Smooth muscle cell of the umbilical artery (primary cell): Measurements from ENCODE around the gene MYOCD. TPM values are rescaled to one million over a fixed set of nuclear protein-coding genes. Genes with fewer than 3 reads are reported as not detected.

Experiments
- total RNA-seq: library from RNA; depleted of rRNA; stranded (reverse); fragments of >200 nt; gene quantifications from 2 replicates; pipeline ENCODE4 v1.2.3, GENCODE V29; 2014

The MYOCD gene, protein sequence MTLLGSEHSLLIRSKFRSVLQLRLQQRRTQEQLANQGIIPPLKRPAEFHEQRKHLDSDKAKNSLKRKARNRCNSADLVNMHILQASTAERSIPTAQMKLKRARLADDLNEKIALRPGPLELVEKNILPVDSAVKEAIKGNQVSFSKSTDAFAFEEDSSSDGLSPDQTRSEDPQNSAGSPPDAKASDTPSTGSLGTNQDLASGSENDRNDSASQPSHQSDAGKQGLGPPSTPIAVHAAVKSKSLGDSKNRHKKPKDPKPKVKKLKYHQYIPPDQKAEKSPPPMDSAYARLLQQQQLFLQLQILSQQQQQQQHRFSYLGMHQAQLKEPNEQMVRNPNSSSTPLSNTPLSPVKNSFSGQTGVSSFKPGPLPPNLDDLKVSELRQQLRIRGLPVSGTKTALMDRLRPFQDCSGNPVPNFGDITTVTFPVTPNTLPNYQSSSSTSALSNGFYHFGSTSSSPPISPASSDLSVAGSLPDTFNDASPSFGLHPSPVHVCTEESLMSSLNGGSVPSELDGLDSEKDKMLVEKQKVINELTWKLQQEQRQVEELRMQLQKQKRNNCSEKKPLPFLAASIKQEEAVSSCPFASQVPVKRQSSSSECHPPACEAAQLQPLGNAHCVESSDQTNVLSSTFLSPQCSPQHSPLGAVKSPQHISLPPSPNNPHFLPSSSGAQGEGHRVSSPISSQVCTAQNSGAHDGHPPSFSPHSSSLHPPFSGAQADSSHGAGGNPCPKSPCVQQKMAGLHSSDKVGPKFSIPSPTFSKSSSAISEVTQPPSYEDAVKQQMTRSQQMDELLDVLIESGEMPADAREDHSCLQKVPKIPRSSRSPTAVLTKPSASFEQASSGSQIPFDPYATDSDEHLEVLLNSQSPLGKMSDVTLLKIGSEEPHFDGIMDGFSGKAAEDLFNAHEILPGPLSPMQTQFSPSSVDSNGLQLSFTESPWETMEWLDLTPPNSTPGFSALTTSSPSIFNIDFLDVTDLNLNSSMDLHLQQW
- 5.2 and 32.7 TPM in 2 replicates for total RNA-seq

DNA sequence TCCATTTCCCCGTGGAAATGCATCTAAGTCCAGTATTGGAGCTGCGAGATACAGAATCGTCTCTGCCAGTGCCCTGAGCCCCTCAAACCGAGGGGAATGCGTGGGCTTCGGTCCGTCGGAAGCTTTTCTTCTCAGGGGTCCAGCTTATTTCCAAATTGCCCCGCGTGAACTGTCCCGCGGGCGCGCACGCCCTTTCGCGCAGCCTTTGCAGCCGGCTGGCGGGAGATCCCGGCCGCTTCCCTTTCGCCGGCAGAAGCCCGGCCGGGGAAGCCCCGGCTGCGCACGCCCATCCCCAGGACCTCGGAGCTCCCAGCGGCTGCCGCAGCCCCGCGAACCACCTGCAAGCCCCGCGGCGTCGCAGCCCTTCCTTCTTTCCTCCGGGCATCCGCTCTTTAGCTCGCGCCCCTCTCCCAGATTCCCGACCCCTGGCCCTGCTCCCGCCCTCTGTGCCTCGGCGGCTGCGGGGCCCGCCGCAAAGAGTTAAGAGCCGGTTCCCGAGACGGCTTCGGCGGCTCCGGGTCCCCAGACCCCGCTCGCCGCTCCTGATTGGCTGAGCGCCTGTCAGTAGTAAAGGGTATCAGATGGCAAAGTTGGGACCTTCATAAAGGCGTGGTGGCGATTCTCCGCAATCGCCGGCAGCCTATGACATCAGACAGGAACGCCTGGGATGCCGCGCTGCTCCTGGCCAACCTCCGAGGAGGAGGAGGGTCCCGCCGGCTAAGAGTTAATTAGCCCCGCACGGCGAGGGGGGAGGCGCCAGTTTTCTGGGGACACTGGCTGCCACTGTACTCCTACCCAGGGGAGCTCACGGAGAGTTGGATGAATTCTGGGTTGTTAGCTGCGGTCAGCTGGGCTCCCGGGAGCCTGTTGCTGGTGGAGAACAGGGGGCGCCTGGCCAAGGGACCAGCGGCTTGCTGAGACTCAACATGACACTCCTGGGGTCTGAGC, at the start of gene MYOCD:
TSS of gene MYOCD (plus strand) at position 628 of the 948 bp plus-strand sequence. CDS start at position 927, 299 bp downstream.

DNA sequence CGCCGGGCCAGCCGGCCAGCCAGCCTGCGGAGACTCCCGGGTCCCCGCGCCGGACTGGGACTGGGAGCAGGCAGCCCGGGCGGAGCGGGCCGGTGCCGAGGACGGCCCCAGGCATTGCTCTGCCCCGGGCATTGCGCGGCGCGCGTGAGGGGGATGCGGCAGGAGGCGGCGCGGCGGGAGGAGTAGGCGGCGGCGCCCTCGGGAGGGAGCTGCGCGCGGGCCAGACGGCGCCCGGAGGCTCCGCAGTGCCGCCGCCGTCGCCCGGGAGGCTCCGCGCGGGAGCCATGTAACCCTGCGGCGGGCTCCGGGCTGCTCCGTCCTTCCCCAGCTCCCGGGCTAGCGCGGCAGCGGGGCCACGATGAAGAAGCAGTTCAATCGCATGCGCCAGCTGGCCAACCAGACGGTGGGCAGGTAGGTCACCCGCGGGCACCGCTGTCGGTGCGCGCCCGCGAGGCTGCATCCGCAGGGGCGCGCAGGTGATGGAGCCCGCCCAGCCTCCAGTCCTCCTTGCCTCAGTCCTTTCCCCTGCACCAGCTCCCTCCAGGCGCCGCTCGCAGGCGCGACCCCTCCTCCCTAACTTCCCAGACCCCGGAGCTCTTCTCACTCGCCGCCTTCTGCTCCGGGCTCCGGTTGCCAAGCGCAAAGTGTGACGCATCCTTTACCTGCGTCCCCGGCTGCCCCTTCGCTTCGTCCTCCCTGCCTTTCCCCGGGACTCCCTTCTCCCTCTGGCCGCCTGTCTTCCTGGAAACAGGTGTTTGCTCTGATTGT, 124.0 kb downstream of the MYOCD start, which contains the start of gene ARHGAP44:
TSS of gene ARHGAP44 (plus strand) at position 18 of the 768 bp plus-strand sequence. CDS start at position 359, 341 bp downstream.

Other genes starting within 250 kb of the MYOCD start
- 1.2 and 3.3 TPM in 2 replicates for gene ARHGAP44, start 123.6 kb downstream of the MYOCD start, total RNA-seq